ENCODE measurements around the gene PLPP7. TPM values are rescaled to one million over a fixed set of nuclear protein-coding genes. Genes with fewer than 3 reads are reported as not detected.
"Not testable (repeated sequence)": the region's sequence is repeated elsewhere in the genome, so short reads cannot be mapped to it uniquely, and the experiment has no call there.

PLPP7 gene
- total RNA-seq, 1 experiment from 2014 or later: not detected

DNA sequence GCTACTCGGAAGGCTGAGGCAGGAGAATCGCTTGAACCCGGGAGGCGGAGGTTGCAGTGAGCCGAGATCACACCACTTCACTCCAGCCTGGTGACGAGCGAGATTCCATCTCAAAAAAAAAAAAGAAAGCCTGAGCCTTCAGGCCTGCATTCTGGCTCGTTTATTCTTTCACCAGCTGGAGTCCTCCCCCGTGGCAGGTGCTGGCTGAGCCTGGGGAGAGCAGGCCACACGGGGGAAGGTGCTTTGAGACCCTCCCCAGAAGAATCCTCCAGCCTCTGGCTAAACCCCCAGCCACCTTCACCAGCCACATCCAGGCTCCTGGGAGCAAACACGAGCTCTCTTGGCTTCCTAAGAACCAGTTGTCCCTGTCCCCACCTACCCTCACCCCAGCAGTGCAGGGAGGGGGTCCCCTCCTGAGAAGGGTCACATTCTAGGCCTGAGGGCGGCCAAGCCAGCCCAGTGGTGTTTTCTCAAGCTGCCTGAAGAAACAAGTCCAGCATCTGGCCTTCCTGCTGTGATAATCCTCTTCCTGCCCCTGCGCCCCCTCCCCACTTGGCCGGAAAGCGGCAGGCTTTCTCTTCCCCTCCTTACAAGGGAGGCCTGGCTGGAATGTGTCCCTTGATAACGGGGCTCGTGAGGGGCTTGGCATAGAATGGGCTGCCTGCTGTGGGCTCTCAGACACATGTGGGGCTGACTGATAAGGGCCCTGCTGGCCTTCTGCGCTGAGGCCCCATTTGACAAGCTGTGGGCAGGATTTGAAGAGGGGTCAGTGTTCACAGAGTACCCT lies 41.5 kb downstream of the PLPP7 start:
- Histone ChIP-seq H3K4me2 (no peak overlapping the region), H3K9me3 (ENCODE audit: insufficient read depth, low read depth) (no peaks in the 10 kb centered on the region), H3K36me3 (ENCODE audit: low read depth) (no peaks in the 10 kb centered on the region), H3K79me2 (ENCODE audit: low read depth) (no peaks in the 10 kb centered on the region), H3K27ac (no peak overlapping the region), H3K9me2 (ENCODE audit: insufficient read depth) (no peaks in the 10 kb centered on the region), H3K4me3 (no peak overlapping the region), H3K27me3 (ENCODE audit: insufficient read depth, low read depth) (no peaks in the 10 kb centered on the region), H3K4me1 (replicated peaks; ENCODE audit: insufficient read depth) (peaks cover 14% of the 10 kb centered on the region), H3F3A (ENCODE audit: insufficient read depth, low read depth) (no peaks in the 10 kb centered on the region), H4K20me1 (ENCODE audit: insufficient read depth) (no peaks in the 10 kb centered on the region), H2AFZ (no peak overlapping the region)
- TF ChIP-seq, protein P1, sequence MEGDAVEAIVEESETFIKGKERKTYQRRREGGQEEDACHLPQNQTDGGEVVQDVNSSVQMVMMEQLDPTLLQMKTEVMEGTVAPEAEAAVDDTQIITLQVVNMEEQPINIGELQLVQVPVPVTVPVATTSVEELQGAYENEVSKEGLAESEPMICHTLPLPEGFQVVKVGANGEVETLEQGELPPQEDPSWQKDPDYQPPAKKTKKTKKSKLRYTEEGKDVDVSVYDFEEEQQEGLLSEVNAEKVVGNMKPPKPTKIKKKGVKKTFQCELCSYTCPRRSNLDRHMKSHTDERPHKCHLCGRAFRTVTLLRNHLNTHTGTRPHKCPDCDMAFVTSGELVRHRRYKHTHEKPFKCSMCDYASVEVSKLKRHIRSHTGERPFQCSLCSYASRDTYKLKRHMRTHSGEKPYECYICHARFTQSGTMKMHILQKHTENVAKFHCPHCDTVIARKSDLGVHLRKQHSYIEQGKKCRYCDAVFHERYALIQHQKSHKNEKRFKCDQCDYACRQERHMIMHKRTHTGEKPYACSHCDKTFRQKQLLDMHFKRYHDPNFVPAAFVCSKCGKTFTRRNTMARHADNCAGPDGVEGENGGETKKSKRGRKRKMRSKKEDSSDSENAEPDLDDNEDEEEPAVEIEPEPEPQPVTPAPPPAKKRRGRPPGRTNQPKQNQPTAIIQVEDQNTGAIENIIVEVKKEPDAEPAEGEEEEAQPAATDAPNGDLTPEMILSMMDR (conservative IDR thresholded peaks at IDR 0.05): no peak
- TF ChIP-seq EZH2 (IDR thresholded peaks at IDR 0.05; ENCODE audit: low read depth): no peak
- intact Hi-C loops (cut with micrococcal nuclease; ENCODE audit: unreplicated experiment): loop anchor here (10.0 kb wide), 1 partner anchor 106 kb away; no protein-coding TSS in a partner anchor
- POLR2A ChIA-PET (ENCODE audit: unreplicated experiment): no interaction called here
- no TSS peak for BruUV-seq (replicated peaks)
- DNase-seq: no peak
- CTCF ChIA-PET: no interaction called here

DNA sequence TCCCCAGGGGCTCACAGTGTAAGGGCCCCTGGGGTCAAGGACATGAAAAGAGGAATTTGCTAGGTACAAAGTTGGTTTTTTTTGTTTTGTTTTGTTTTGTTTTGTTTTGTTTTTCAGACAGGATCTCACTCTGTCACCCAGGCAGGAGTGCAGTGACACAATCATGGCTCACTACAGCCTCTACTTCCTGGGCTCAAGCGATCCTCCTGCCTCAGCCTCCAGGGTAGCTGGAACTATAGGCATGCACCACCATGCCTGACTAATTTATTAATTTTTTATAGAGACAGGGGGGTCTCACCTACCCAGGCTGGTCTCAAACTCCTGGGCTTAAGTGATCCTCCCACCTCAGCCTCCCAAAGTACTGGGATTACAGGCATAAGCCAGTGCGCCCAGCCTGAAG lies 42.5 kb downstream of the PLPP7 start:
- H3F3A ChIP-seq (ENCODE audit: insufficient read depth, low read depth); DNase-seq; H4K20me1 ChIP-seq (ENCODE audit: insufficient read depth); H3K9me3 ChIP-seq (ENCODE audit: insufficient read depth, low read depth); H3K4me3 ChIP-seq; CTCF ChIA-PET; BruUV-seq (replicated peaks); H3K9me2 ChIP-seq (ENCODE audit: insufficient read depth); H3K27ac ChIP-seq; H3K27me3 ChIP-seq (ENCODE audit: insufficient read depth, low read depth); H3K36me3 ChIP-seq (ENCODE audit: low read depth); H2AFZ ChIP-seq; H3K4me2 ChIP-seq; H3K79me2 ChIP-seq (ENCODE audit: low read depth): not testable (repeated sequence)
- H3K4me1 ChIP-seq (replicated peaks; ENCODE audit: insufficient read depth): peaks cover 14% of the 10 kb centered on the region
- intact Hi-C loops (cut with micrococcal nuclease; ENCODE audit: unreplicated experiment): loop anchor here (10.0 kb wide), 1 partner anchor 107 kb away; no protein-coding TSS in a partner anchor
- POLR2A ChIA-PET (ENCODE audit: unreplicated experiment): interaction anchor here (0.6 kb wide), 1 partner anchor 84 kb away, joined by 3 read pairs; no protein-coding TSS in a partner anchor

DNA sequence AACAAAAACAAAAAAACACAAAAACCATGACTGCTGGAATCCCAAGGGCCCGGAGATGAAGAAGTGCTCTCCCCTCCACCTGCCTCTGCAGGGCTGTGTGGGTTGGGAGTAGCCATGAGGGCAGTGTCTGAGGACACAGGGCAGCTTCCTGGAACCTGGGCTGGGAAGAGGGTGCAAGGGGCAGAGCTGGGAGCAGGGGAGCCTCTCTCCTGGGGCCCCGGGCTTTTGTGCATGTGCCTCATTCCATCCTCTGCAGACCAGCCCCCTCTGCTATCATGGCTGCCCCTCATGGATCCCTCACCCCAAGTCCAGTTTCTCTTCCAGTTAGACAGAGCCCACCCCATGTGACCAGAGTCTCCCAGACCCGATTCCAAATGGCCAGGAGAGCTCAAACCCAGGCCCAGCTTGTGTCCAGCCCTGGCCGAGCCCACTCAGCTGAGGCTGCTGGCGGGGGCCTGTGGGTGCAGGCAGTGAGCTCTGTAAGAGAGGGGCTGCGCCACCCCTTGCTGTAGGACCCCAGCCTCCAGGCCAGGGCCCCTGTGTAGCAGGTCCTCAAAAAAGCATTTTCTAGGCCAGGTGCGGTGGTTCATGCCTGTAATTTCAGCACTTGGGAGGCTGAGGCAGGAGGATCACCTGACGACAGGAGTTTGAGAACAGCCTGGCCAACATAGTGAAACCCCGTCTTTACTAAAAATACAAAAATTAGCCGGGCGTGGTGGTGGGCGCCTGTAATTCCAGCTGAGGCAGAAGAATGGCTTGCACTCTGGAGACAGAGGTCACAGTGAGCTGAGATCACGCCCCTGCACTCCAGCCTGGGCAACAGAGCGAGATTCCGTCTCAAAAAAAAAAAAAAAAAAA lies 44.5 kb downstream of the PLPP7 start:
- Histone ChIP-seq H3K9me2 (ENCODE audit: insufficient read depth) (no peaks in the 10 kb centered on the region), H3K27ac (no peak overlapping the region), H3K36me3 (ENCODE audit: low read depth) (no peaks in the 10 kb centered on the region), H3K4me1 (replicated peaks; ENCODE audit: insufficient read depth) (peaks cover 9% of the 10 kb centered on the region), H3K9me3 (ENCODE audit: insufficient read depth, low read depth) (no peaks in the 10 kb centered on the region), H3K27me3 (ENCODE audit: insufficient read depth, low read depth) (no peaks in the 10 kb centered on the region), H2AFZ (no peak overlapping the region), H3K4me2 (no peak overlapping the region), H3F3A (ENCODE audit: insufficient read depth, low read depth) (no peaks in the 10 kb centered on the region), H3K79me2 (ENCODE audit: low read depth) (no peaks in the 10 kb centered on the region), H4K20me1 (ENCODE audit: insufficient read depth) (no peaks in the 10 kb centered on the region), H3K4me3 (no peak overlapping the region)
- no peak for DNase-seq
- TF ChIP-seq, protein P1 (conservative IDR thresholded peaks at IDR 0.05): no peak
- TF ChIP-seq EZH2 (IDR thresholded peaks at IDR 0.05; ENCODE audit: low read depth): no peak
- intact Hi-C loops (cut with micrococcal nuclease; ENCODE audit: unreplicated experiment): loop anchor here (10.0 kb wide), 1 partner anchor 109 kb away; no protein-coding TSS in a partner anchor
- BruUV-seq (replicated peaks): no TSS peak
- POLR2A ChIA-PET (ENCODE audit: unreplicated experiment): interaction anchor here (0.6 kb wide), 1 partner anchor 199 kb away, joined by 8 read pairs; no protein-coding TSS in a partner anchor
- CTCF ChIA-PET: interaction anchor here (0.5 to 0.6 kb wide), 2 partner anchors 34 to 422 kb away, joined by 7 to 10 read pairs; no protein-coding TSS in a partner anchor
